ENCODE measurements around the gene OR2K2.
A peak's percentile ranks its signal among the peaks of the same experiment; 100 is the strongest.
"Not testable (repeated sequence)": the region's sequence is repeated elsewhere in the genome, so short reads cannot be mapped to it uniquely, and the experiment has no call there.

DNA sequence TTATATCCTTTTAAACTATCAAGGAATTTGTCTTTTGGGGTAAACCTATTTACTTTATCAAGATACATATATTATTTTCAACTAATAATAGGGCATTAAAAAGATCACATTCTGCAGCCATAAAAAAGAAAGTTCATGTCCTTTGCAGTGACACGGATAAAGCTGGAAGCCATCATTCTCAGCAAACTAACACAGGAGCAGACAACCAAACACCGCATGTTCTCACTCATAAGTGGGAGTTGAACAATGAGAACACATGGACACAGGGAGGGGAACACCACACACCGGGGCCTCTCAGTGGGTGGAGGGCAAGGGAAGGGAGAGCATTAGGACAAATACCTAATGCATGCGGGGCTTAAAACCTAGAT lies 30.4 kb downstream of the OR2K2 start:
- TF ChIP-seq, protein P1, sequence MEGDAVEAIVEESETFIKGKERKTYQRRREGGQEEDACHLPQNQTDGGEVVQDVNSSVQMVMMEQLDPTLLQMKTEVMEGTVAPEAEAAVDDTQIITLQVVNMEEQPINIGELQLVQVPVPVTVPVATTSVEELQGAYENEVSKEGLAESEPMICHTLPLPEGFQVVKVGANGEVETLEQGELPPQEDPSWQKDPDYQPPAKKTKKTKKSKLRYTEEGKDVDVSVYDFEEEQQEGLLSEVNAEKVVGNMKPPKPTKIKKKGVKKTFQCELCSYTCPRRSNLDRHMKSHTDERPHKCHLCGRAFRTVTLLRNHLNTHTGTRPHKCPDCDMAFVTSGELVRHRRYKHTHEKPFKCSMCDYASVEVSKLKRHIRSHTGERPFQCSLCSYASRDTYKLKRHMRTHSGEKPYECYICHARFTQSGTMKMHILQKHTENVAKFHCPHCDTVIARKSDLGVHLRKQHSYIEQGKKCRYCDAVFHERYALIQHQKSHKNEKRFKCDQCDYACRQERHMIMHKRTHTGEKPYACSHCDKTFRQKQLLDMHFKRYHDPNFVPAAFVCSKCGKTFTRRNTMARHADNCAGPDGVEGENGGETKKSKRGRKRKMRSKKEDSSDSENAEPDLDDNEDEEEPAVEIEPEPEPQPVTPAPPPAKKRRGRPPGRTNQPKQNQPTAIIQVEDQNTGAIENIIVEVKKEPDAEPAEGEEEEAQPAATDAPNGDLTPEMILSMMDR (conservative IDR thresholded peaks at IDR 0.05), result peak; percentile 45
- TF ChIP-seq ZFX (IDR thresholded peaks at IDR 0.05), result not testable (repeated sequence)
